Measurements from ENCODE around the gene GAL3ST2.

The GAL3ST2 gene

DNA sequence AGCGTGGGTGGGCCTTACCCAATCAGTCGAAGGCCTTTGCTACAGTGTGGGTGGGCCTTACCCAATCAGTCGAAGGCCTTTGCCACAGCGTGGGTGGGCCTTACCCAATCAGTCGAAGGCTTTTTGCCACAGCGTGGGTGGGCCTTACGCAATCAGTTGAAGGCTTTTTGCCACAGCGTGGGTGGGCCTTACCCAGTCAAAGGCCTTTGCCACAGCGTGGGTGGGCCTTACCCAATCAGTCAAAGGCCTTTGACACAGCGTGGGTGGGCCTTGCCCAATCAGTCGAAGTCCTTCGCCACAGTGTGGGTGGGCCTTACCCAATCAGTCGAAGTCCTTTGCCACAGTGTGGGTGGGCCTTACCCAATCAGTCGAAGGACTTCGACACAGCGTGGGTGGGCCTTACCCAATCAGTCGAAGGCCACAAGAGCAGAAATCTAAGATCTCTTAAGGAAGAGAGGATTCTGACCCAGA lies 16.3 kb upstream of the GAL3ST2 start:
- DNase-seq (ENCODE audit: low read depth): no peak
- TF ChIP-seq, protein P1, sequence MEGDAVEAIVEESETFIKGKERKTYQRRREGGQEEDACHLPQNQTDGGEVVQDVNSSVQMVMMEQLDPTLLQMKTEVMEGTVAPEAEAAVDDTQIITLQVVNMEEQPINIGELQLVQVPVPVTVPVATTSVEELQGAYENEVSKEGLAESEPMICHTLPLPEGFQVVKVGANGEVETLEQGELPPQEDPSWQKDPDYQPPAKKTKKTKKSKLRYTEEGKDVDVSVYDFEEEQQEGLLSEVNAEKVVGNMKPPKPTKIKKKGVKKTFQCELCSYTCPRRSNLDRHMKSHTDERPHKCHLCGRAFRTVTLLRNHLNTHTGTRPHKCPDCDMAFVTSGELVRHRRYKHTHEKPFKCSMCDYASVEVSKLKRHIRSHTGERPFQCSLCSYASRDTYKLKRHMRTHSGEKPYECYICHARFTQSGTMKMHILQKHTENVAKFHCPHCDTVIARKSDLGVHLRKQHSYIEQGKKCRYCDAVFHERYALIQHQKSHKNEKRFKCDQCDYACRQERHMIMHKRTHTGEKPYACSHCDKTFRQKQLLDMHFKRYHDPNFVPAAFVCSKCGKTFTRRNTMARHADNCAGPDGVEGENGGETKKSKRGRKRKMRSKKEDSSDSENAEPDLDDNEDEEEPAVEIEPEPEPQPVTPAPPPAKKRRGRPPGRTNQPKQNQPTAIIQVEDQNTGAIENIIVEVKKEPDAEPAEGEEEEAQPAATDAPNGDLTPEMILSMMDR (conservative IDR thresholded peaks at IDR 0.05; ENCODE audit: low read depth, low read length): no peak
- no peak overlapping the region for H3K4me3 ChIP-seq (ENCODE audit: low read depth, low read length)

DNA sequence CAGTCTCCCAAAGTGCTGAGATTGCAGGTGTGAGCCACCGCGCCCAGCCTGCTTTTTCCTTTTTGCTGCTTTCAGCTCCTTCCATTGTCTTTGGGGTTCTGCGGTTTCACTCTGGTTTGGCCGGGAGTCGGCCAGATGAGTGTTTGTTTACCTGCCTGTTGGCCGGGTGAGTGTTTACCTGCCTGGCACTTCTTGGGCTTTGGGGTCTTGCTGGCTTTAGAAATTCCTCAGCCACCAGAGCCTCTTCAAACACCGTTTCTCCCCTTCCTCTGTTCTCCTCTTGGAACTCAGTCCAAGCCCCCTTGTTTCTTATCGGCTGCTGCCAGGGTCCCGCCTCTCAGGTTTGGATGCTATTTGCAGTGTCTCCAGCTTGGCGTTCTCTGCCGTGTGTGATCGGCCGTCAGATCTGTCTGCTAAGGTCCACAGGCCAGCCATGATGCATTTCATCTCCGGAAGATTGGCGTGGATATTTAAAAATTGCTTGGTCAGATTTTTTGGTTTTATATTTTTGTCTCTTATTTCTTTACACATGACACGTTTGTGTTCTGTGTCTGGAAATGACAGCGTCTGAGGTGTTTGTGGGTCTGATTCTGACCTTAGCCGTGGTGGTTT lies 14.2 kb upstream of the GAL3ST2 start:
- no peak for DNase-seq (ENCODE audit: low read depth)
- TF ChIP-seq, protein P1 (conservative IDR thresholded peaks at IDR 0.05; ENCODE audit: low read depth, low read length): no peak
- no peak overlapping the region for H3K4me3 ChIP-seq (ENCODE audit: low read depth, low read length)

DNA sequence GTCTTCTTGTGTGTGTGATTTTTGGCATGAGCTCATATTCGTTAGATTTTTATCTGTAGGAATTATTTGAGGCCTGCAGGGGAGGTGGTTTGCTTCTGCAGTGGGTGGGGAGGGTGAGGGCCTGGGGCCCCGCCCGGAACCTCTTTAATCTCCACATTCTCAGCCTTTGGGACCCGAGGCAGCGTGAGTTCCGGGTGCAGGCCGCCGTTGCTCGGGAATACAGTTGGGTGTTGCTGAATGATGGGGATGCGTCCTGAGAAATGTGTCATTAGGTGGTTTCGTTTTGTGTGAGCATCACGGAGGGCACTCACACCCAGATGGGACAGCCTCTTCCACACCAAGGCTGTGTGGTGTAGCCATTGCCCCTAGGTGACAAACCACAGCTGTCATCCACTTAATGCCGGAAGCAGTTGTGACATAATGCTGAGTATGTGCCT lies 13.7 kb upstream of the GAL3ST2 start:
- no peak for DNase-seq (ENCODE audit: low read depth)
- TF ChIP-seq, protein P1 (conservative IDR thresholded peaks at IDR 0.05; ENCODE audit: low read depth, low read length): no peak

DNA sequence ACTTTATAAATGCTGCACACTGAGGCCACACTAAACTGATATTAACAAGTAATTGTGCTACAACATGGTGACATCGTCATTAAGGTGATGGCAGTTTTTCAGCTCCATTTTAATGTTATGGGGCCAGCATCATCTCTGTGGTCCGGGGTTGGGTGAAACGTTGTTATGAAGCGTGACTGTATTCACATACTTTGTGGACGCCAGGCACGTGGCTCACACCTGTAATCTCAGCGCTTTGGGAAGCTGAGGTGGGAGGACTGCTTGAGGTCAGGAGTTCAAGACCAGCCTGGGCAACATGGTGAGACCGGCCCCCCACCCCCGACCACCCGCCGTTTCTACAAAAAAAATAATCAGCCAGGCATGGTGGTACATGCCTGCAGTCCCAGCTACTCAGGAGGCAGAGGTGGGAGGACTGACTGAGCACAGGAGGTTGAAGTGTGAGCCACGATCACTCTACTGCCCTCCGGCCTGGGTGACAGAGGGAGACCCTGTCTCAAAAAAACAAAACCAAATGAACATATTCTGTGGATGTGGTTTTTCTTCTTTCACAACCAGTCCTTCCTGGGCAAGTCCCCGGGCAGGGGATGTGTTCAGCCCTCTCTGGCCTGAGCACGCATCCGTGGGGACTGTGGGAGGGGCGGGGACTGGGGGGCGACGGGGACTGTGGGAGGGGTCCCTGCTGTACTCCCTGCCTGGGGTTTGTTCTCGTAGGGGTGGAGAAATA lies 12.9 kb upstream of the GAL3ST2 start:
- no peak for DNase-seq (ENCODE audit: low read depth)
- H3K4me3 ChIP-seq (ENCODE audit: low read depth, low read length): no peak overlapping the region
- TF ChIP-seq, protein P1 (conservative IDR thresholded peaks at IDR 0.05; ENCODE audit: low read depth, low read length): no peak

More for the DNA sequence above, 13.7 kb upstream of the GAL3ST2 start:
- no peak overlapping the region for H3K4me3 ChIP-seq (ENCODE audit: low read depth, low read length)

DNA sequence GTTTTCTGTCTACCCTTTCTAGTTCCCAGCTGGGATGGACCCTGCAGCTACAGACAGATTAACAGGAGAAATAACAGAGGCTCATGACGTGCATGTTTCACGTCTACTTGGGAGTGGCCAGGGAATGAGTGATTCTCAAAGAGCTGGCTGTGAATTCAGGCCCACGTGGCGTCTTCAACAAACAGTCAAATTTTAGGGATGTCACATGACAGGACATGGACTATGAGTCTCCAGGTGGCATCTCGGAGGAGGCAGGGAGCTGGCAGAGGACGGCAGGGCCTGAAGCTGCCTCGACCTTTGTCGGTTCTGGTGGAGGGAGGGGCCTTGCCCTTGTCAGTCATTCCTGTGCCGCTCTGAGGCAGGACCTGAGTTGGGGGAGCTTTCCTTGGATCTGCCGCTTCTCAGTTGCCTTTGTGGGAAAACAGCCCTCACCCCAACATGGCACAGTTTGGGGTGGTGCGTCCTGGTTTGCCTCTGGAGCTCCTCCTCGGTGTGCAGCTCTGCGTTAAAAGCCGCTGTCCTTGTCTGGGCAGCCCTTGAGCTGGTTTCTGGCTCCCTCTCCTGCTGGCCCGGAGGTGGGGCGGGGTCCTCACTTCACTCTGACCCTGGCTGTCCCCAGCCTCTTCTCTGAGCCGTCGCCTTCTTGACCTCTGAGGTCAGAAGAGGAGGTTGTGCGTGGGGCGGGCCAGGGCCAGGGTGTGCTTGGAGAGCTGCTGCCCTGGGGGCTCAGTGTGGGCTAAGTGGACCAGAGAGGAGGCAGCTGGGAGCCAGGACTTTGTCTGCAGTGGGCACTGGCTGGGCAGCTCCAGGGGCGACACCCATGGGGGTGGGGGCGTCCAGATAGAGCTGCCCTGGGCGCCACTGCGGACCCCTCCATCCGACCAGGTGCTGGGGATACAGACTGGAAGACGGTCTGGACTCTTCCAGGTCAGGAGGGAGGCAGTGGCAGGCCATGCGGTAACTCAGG lies 12.1 kb upstream of the GAL3ST2 start:
- no peak overlapping the region for H3K4me3 ChIP-seq (ENCODE audit: low read depth, low read length)
- TF ChIP-seq, protein P1 (conservative IDR thresholded peaks at IDR 0.05; ENCODE audit: low read depth, low read length): no peak
- DNase-seq (ENCODE audit: low read depth): no peak

DNA sequence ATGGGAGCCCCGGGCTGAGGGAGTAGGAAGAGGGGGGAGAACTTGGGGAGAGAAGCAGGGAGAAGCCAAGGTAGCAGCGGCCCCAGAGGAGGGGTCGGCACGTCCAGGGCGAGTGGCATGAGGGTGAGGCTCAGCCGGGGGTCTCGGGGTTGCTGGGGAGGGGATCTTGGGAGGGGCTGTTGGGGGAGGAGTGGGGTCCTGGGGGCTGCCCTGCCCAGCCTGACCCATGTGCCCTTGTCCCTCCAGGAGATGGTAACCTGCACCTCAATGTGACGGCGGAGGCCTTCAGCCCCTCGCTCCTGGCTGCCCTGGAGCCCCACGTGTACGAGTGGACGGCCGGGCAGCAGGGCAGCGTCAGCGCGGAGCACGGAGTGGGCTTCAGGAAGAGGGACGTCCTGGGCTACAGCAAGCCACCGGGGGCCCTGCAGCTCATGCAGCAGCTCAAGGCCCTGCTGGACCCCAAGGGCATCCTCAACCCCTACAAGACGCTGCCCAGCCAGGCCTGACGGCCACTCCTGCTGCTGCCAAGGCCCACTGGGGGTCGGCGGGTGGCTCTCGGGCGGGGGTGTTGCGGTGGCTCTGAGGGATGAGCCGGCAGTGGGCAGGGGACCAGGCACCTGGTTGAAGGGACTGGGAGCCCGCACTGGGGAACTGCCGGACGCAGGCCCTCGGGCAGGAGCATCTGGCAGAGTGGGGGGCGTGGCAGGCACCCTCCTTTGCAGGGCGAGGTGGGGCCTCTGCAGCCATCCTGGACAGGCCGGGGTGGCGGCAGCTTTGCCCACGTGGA lies 9.0 kb upstream of the GAL3ST2 start:
- DNase-seq (ENCODE audit: low read depth): no peak
- no peak overlapping the region for H3K4me3 ChIP-seq (ENCODE audit: low read depth, low read length)
- TF ChIP-seq, protein P1 (conservative IDR thresholded peaks at IDR 0.05; ENCODE audit: low read depth, low read length): no peak

All from choroid plexus epithelial cell (primary cell).